HG03060 (cell line): ENCODE data around the gene CAPN13.

Experiments used
- ATAC-seq: cut with Tn5 transposase; IDR thresholded peaks from one replicate; pipeline ENCODE4 v1.9.1; 2021; ENCODE audit warnings: low read depth, moderate number of reproducible peaks; ENCODE audit not compliant: unreplicated experiment

CAPN13 gene

DNA sequence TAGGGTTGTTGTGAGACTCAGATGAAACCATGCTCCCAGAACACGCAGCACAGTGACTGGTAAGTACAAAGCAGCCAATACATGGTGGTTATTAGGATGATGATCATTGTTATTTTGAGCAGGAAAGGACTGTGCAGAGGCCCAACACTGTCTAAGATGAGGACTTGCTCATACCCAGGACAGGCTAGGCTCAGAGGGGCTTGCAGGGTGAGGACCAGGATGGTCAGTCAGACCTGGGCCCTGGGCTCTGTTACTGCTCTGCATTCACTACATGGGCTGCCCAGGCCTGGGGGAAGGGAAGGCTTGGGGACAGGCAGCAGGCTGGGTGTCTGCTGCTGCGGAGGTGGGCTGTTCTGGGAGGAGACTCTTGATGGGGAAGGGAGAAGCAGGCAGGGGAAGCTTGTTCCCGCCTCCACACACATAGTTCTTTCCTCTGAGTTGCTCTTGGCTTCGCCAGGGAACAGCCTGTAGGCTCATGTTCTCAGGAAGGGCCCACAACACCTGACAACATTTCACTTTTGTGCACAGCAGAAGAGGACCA, 17.5 kb downstream of the CAPN13 start:
- no peak for ATAC-seq

DNA sequence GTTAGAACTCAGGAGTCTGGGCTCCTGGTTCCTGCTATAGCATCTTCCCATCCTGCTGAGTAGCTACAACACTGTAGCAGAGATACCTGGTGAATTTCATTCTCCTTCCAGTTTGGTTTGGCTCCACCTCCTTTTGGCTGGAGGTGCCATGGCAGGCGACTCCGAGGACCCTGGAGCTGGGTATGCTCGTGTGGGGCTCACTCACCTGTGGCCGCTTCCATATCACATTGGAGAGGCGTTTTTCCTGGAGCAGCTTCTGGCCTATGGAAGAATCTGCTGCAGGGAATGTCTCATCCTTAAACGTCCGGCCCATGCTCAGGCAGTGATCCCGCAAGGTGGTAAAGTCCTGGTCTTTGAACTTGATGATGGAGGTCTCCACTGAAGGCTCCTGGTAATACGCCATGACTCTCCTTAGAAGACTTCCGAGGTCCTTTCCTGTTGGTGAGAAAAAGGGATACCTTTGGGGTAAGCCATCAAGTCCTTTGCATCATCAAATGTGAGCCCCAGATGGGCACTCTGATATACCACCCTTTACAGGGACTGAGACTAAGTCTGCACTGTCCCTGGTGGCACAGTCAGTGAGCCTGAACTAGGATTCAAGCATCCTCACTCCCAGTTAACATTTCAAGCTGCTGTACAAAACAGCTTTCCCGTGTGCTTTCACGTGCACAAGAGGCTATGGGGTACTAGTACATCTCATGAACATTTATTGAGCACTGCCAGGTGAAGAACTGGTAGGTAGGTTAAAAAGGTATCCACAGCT, 20.1 kb downstream of the CAPN13 start:
- ATAC-seq, result no peak

DNA sequence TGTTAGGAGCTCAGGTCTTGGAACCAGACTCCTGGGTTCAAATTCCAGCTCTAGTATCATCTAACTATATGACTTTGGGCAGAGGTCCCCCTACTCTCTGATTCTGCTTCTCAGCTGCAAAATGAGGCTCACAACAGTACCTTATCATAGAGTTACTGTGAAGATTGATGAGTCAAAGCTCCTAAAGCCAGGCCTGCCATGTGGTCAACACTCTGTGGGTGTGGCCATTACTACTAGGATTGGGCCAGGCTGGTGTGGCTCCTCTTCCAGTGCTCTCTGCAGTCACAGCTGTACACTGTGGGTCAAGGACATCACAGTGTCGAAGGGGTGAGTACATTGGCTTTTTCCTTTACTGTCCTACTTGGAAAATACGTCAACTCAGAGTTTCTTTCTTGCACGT, 22.6 kb downstream of the CAPN13 start:
- ATAC-seq, result no peak

DNA sequence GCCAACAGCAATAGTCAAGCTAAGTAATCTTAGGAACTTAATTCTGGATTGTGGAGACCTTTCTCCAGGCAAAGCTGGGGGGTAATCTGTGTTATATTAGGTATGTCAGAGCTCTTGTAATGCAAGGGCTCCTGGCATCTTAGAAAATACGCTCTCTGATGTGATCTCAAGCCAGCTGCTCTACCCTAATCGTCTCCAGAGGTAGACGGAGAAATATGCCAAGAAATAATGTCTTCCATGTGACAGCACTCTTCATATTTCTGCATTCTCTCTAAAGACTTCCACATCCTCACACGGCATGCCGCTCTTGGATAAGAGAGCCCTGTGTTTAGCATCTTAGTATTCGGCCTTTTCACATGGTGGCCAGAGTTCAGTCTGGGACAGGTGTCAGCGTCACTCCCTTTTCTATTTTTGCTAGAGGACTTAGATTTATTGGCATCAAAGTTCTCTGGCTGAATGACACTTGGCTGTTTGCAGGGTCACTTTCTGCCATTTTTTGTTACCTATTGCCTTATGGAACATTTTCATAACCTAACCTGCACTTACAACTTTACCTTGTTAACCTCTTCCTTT, 25.2 kb downstream of the CAPN13 start:
- ATAC-seq, result no peak

DNA sequence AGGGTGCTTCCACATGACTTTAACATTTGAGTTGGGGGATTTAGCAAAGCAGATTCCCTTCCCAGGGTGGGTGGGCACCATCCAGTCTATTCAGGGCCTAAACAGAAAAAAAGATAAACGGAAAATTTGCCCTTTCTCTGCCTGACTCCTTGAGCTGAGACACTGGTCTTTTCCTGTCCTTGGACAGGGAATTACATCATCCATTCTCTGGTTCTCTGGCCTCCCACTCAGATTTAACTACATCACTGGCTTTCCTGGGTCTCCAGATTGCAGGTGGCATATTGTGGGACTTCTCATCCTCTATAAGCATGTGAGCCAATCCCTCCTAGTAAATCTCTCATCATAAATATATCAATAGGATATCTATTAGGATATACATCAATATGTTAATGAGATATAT, 25.8 kb downstream of the CAPN13 start:
- no peak for ATAC-seq

DNA sequence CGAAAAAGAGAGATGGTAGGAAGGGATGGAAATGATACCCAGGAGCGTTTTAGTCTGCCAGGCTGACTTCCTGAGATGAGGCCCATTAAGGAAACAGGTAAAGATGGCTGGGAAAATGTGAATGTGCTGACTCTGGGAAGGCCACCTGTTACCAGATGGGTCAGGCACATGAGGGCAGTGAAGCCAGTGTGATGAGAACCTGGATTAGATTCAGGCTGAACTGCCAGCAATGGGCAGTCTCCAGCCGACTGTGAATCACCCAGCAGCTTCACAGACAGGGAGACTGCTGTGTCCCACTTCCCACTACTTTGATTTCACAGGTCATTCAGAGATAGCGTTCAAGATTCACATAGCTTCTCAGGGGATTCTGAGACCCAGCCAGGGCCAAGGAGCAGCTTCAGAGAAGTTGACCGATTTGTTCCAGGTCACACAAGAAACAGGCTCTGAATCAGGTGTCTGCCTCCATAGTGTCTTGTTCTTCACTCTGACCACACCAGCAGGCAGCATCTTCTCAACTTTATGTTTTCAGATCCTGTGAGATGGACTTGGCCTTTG, 26.4 kb downstream of the CAPN13 start:
- ATAC-seq, result no peak

DNA sequence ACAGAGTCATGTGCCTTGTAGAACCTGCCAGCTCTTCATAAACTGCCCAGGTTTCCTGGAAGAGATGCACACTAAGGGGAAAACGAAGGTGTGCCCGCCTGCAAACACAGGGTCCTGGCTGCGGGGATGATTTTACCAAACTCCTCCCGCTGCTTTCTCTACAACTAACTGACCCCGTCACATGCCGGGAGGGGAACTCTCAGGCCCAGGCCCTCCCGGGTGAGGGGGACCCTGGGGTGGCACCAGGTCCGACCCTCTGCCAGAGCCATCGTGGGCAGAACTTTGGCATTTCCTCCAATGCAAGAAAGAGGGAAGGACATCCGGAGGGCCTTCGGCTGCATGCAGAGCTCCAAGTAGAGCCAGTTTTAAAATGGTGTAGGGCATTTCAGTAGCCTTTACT, 28.6 kb downstream of the CAPN13 start:
- no peak for ATAC-seq

DNA sequence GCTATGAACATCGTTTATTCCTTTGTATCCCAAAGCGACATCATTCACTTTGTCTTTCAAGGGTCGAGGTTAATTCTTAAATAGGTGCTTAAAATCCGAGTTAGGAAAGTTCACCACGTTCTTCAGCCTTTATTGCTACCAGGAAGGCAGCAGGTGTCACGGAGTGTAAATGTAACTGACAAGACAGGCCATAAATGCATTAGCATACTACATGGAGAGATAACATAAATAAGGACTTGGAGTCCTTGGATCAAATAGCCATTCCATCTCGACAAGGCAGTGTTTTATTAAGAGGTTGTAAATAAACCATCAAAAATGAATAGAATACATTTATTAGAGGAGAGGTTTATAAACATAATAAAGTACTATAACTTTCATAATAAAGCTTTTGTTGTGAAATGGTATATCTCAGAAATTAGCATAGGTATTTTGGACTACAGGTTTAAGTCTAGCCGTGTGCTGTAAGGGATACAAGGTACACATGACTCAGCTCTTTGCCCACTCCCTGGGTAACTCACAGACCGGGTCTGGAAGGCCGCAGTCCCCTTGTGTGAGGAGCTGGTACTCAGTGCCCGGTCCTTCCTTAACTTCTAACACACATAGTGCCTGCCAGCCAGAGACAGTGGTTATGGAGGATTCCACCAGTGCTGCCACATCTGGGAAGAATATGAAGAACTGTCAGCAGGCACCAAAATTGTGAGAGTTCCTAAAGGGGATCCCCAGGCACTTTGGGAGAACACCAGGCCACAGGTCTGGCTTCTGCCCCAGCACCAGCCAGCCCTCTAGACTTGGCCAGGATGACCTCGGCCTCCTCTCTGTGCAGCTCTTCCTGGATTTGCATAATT, 29.4 kb downstream of the CAPN13 start:
- ATAC-seq, result no peak

DNA sequence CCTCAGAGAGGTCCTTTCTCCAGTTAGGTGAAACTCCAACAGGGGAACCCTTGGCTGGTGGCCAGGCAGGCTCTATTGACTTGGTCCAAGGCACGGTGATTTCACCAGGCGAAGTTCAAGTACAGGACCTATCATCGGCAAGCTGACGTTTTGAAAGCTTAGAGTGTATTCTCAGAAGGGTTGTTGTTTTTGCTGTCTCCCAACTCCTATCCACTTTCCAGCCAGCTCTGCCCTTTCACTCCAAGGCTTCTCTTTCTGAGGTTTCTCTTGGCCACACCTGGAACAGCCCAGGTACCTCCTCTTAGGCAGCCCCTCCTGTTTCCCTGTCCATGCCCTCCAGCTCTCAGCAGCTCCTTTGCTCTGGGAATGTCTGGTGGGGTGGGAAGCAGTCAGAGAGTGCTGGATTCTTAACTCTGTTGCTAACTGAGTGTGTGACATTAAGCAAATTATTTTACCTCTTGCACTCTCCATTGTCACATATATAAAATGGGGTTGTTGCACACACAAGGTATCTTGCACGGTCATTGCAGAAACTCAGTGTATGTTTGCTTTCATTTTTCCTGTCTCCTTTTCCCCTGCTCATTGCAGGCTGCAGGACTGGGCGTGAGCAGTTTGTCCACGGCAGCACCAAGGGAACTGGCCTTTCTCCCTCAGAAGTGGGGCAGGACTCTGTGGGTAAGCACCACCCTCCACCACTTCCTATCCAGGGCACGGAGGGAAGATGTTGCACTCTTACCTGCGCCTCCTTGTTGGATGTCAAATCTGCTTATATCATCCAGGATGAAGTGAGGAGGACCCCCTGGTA, 30.2 kb downstream of the CAPN13 start:
- ATAC-seq, result no peak

DNA sequence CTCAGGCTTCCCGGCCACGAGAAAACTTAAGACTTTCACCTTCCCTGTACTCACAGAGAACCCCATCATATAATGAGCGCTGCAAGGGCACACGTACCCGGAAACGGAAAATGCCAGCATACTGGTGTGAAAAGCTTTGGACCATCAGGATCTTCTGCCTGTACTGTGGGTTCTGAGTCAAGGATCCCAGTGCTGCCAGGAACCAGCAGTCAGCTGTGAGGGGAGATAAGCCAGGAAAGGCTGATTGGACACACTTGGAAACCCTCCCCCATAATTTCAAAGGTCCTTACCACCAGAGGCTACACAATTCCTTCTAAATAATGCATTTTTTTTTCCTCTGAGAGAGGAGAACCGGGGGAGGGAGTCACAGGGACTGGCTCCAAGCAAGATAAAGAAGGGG, 31.4 kb downstream of the CAPN13 start:
- ATAC-seq, result no peak

DNA sequence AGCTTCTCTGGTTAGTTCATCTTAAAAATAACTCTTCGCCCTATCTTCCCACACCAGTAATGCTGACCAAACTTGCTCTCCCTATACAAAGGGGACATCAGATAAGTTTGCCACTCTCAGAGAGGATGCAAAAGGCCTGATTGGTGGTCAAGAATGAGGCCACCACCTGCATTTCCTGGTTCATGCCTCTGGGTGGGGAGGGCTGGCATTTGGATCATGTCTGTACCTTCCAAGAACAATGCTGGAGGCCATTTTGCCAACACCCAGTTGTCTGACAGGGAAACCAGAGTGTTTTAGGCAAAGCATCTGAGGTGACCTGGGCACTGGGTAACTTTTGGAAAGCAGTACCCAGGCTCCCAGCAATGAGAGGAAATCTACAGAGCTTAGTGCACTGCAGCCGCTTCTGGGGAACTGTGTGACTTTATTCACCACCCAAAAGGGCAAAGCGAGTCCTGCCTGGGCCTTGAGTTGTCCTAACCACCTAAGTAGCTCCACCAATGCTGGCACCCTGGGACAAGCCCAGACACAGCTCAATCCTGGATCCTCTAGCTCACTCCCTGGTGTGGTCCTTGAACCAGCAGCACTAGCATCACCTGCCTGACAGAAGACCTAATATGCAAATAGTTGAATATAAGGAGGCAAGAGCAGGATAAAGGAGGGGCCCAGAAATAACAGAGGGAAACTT, 35.1 kb downstream of the CAPN13 start:
- no peak for ATAC-seq

DNA sequence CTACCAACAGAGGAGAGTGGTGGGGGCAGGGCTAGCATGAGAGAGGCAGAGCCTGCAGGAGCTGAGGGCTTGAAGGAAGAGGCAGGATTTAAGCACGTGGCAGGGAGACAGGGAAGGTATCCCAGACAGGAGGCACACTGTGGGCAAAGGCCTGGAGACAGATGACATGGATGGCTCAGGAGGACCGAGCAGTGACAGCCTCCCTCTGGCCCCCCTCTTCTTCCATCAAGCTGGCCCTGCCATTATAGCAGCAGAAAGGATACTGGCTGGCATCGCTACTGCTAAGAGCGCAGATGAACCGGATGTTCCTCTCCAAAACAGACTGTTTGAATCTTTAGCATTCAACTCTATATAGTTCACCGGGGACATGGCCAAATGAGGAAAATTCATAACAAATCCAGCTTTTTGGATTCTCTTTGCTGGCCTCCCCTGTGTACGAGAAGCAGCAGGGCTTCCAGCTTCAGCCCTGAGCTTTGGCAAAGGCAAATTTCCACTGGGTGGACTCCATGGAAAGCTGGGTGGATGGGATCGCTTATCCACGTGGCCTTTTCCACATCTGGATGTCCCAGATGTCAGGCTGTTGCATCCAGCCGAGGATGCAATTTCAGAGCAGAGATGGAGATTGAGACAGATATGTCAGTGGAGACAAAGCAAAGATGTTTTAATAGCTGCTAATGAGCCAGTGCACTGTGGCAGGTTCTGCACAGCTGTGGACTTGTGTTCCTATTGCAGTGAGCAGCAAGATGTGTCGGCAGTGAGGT, 36.2 kb downstream of the CAPN13 start:
- ATAC-seq, result no peak

DNA sequence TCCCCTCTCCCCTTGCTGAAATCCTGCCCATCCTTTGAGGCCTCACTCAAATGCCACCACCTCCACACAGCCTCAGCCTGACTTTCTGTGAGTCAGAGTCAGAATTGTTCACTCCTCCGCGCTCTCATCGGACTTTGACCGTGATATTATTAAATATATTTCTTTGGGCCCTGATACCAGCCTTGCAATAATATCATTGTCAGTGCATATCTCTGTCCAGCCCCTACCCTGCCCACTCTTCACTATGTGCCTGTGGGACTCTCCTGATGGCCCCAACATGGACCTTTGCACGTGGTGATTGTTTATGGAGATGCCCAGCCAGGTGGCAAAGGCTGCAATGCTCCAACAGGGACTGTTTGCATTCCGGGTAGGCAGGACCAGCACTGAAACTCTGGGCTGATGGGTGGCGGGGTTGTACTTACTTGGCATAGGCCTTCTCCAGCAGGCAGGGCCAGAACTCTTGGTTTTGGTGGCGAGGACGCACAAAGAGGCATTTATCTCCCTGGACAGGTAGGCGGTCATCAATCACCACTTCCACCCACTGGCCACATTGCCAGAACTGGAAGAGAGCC, 37.3 kb downstream of the CAPN13 start:
- no peak for ATAC-seq

DNA sequence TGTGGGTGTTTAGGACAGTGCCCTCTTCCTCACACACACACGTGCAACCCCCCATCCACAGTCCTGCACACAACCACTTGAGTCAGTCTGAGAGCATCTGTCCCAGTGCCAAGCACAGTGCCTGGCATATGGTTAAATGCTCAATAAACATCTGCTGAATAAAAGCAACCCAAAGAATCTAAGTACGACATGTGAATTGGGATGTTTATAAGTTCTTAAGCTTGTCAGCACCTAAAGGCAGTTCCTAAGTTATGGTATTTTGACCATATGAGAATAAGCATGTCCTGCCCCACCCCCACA, 37.8 kb downstream of the CAPN13 start:
- ATAC-seq, result no peak

DNA sequence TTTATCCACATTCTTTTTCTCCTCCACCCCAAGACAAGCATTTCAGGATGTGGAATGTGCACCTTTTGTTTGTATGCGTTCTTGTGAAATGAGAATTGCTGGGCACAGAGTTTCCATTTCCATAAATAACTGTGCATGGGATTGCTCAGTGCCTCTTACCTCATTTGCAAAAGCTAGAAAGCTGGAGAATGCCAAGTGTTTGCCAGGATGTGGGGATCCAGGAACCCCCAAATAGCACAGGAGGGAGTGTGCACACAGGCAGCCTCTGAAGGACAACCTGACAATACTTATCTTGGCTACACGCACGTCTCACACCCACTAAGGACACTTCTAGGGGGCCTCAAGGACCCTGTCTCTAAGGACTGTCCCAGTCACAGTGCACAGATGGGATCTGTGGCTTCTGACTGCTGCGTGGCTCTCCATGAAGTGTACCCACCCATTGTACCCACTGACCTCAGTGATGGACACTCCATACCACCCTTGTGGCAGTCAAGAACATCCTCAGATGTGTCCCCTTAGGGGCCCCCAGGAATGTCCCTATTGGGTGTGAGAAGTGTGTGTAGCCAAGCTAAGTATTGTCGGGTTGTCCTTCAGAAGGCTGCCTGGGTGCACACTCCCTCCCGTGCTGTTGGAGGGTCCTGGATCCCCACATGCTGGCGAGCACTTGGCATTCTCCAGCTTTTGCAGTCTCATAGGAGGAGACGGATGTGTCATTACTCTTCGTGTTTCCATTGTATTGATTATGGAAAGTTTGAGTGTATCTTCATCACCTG, 38.4 kb downstream of the CAPN13 start:
- no peak for ATAC-seq

DNA sequence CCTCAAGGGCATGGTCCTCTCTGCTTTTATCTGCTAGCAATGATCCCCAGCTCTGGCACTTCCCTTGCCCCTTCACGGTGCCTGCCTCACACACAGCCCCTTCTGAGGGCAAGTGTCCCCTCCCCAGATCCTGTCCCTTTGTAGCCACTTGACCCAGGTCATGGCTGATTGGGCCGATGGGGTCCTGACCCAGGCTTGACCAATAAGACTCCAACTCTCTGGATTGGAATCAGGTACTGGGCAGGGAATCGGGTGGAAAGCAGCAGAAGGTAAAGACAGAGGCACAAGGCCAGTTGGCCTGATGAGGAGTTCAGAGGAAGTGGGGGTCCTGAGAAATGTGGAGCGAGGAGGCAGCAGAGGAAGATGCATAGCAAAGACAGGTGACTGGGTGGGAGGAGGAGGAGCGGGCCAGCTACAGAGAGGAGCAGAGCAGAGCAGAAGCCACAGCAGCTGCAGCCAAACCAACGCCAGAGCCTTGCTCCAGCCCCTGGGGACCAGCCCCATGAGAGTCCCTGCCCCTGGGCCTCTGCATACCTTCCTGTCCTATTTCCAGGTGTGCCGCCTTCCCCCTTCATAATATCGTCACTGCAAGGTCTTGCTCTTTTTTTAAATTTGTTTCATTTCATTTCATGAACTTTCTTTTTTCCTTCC, 39.1 kb downstream of the CAPN13 start:
- ATAC-seq, result no peak

DNA sequence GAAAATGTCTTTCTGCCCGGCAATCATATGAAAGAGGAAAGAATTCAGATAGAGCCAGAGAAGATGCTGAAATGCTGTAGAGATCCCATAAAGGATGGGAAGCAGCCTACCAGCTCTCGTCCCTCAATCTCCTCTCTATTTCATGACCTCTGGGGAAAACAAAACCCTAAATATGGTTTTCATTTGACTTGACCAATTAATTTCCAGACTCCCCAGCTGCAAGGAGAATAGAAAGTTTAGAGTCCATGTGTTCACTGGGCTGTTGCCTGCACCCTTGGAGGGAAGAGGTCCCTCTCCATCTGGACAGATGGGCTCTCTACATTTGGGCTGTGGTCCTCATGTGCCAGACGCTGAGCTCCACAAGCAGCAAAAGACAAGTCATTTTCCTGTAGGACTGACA, 40.6 kb downstream of the CAPN13 start:
- ATAC-seq, result no peak
